ENCODE data around the gene CHIC2.
"Not testable (repeated sequence)": the region's sequence is repeated elsewhere in the genome, so short reads cannot be mapped to it uniquely, and the experiment has no call there.

DNA sequence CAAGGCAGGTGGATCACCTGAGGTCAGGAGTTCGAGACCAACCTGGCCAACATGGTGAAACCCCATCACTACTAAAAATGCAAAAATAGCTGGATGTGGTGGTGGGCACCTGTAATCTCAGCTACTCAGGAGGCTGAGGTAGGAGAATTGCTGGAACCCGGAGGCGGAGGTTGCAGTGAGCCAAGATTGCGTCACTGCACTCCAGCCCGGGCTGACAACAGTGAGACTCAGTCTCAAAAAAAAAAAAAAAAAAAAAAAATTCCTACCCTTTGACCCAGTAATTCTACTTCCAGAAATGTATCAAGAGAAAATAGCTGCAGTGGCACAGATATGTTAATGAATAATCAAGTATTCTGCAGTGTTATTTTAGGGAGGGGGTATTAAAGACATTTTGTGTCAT, 11.1 kb downstream of the CHIC2 start:
- TF ChIP-seq, protein P1, sequence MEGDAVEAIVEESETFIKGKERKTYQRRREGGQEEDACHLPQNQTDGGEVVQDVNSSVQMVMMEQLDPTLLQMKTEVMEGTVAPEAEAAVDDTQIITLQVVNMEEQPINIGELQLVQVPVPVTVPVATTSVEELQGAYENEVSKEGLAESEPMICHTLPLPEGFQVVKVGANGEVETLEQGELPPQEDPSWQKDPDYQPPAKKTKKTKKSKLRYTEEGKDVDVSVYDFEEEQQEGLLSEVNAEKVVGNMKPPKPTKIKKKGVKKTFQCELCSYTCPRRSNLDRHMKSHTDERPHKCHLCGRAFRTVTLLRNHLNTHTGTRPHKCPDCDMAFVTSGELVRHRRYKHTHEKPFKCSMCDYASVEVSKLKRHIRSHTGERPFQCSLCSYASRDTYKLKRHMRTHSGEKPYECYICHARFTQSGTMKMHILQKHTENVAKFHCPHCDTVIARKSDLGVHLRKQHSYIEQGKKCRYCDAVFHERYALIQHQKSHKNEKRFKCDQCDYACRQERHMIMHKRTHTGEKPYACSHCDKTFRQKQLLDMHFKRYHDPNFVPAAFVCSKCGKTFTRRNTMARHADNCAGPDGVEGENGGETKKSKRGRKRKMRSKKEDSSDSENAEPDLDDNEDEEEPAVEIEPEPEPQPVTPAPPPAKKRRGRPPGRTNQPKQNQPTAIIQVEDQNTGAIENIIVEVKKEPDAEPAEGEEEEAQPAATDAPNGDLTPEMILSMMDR (IDR thresholded peaks at IDR 0.05; ENCODE audit: poor library complexity, severe bottlenecking), result not testable (repeated sequence)
- TF ChIP-seq, protein P2, sequence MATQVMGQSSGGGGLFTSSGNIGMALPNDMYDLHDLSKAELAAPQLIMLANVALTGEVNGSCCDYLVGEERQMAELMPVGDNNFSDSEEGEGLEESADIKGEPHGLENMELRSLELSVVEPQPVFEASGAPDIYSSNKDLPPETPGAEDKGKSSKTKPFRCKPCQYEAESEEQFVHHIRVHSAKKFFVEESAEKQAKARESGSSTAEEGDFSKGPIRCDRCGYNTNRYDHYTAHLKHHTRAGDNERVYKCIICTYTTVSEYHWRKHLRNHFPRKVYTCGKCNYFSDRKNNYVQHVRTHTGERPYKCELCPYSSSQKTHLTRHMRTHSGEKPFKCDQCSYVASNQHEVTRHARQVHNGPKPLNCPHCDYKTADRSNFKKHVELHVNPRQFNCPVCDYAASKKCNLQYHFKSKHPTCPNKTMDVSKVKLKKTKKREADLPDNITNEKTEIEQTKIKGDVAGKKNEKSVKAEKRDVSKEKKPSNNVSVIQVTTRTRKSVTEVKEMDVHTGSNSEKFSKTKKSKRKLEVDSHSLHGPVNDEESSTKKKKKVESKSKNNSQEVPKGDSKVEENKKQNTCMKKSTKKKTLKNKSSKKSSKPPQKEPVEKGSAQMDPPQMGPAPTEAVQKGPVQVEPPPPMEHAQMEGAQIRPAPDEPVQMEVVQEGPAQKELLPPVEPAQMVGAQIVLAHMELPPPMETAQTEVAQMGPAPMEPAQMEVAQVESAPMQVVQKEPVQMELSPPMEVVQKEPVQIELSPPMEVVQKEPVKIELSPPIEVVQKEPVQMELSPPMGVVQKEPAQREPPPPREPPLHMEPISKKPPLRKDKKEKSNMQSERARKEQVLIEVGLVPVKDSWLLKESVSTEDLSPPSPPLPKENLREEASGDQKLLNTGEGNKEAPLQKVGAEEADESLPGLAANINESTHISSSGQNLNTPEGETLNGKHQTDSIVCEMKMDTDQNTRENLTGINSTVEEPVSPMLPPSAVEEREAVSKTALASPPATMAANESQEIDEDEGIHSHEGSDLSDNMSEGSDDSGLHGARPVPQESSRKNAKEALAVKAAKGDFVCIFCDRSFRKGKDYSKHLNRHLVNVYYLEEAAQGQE (IDR thresholded peaks at IDR 0.05; ENCODE audit: borderline replicate concordance), result not testable (repeated sequence)
- not testable (repeated sequence) for TF ChIP-seq EP300 (conservative IDR thresholded peaks at IDR 0.05; ENCODE audit: poor library complexity, severe bottlenecking)
